Activated CD4-positive, alpha-beta T cell treated with anti-CD3 and anti-CD28 coated beads for 24 hours (primary cell): ENCODE results near the gene CNGA3.
"Not testable (repeated sequence)": the region's sequence is repeated elsewhere in the genome, so short reads cannot be mapped to it uniquely, and the experiment has no call there.

Source experiments
- DNase-seq, 2 donors: peaks; one replicate each; pipeline ENCODE4 v3.0.0-alpha.2; 2020; ENCODE audit warnings: low read depth in 2 of 2

CNGA3 gene

GRCh38 chr2:98399140-98399539 lies 52.9 kb downstream of the CNGA3 start:
- DNase-seq, result no peak

- DNase-seq, result no peak
Observed at GRCh38 chr2:98403878-98404277, 57.6 kb downstream of the CNGA3 start.

- DNase-seq, result no peak
Observed at GRCh38 chr2:98404556-98405250, 58.4 kb downstream of the CNGA3 start.

GRCh38 chr2:98405301-98405700 lies 59.0 kb downstream of the CNGA3 start:
- DNase-seq, result no peak

- DNase-seq, result no peak
Observed at GRCh38 chr2:98408155-98408554, 61.9 kb downstream of the CNGA3 start.

GRCh38 chr2:98412751-98413458 lies 66.6 kb downstream of the CNGA3 start:
- DNase-seq, result peak; percentile 13 to 64

- DNase-seq, result not testable (repeated sequence)
Observed at GRCh38 chr2:98414246-98414645, 68.0 kb downstream of the CNGA3 start.

GRCh38 chr2:98415719-98416248 lies 69.5 kb downstream of the CNGA3 start:
- not testable (repeated sequence) for DNase-seq

- DNase-seq, result no peak
Observed at GRCh38 chr2:98416383-98417159, 70.3 kb downstream of the CNGA3 start.

- DNase-seq, result no peak
Observed at GRCh38 chr2:98419544-98419943, 73.3 kb downstream of the CNGA3 start.

GRCh38 chr2:98419977-98420725 lies 73.9 kb downstream of the CNGA3 start:
- DNase-seq, result no peak

GRCh38 chr2:98422449-98422848 lies 76.2 kb downstream of the CNGA3 start:
- no peak for DNase-seq

GRCh38 chr2:98426771-98427170 lies 80.5 kb downstream of the CNGA3 start:
- no peak for DNase-seq

- DNase-seq, result no peak
Observed at GRCh38 chr2:98432145-98432544, 85.9 kb downstream of the CNGA3 start.

- no peak for DNase-seq
Observed at GRCh38 chr2:98433363-98433964, 87.2 kb downstream of the CNGA3 start.

- no peak for DNase-seq
Observed at GRCh38 chr2:98434492-98434891, 88.2 kb downstream of the CNGA3 start.

GRCh38 chr2:98435670-98436069 lies 89.4 kb downstream of the CNGA3 start:
- DNase-seq, result not testable (repeated sequence)

GRCh38 chr2:98436734-98437133 lies 90.5 kb downstream of the CNGA3 start:
- no peak for DNase-seq

- DNase-seq, result no peak
Observed at GRCh38 chr2:98438190-98439133, 92.2 kb downstream of the CNGA3 start.
